Upper lobe of left lung (tissue), 4 donors: ENCODE results near the gene KAZN.

Experiments used
- POLR2A ChIP-seq, 4 donors: fragments of 450-650 bp; IDR thresholded peaks; one replicate each; pipeline ENCODE4 v1.5.1; 2016 to 2017; ENCODE audit warnings: antibody characterized with exemption in 4 of 4, mild to moderate bottlenecking in 2 of 4
- POLR2AphosphoS5 ChIP-seq, 2 donors: sonication (generic); formaldehyde crosslinking; IDR thresholded peaks; one replicate each; pipeline ENCODE4 v1.5.1; 2017; ENCODE audit warnings: antibody characterized with exemption in 2 of 2
- TF ChIP-seq, protein P1 (sequence below), 6 experiments: fragments of 450-650 bp in 4 of 6; fragments of 200-600 bp in 2 of 6; sonication (generic) in 2 of 6; IDR thresholded peaks; one replicate each; pipeline ENCODE4 v1.5.1; 2016 to 2019; ENCODE audit warnings: antibody characterized with exemption in 6 of 6

DNA sequence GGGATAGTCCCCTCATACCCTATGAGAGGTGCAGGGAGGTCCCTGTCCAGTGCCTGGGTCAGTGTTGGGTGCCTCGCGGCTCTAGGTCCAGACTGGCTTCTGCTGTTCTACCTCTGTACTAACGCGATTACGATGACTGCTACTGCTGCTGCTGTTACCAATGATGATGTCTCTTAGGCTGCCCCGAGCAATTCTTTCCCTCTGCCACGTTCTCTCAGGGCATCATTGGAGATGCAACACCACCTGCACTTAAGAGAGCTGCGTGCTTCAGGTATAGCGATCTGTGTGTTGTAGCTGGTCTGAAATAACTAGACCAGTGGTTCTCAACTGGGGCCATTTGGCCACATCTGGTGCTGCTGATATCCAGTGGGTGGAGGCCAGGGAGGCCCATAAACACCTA lies 36.9 kb downstream of the KAZN start:
- TF ChIP-seq, protein P1, sequence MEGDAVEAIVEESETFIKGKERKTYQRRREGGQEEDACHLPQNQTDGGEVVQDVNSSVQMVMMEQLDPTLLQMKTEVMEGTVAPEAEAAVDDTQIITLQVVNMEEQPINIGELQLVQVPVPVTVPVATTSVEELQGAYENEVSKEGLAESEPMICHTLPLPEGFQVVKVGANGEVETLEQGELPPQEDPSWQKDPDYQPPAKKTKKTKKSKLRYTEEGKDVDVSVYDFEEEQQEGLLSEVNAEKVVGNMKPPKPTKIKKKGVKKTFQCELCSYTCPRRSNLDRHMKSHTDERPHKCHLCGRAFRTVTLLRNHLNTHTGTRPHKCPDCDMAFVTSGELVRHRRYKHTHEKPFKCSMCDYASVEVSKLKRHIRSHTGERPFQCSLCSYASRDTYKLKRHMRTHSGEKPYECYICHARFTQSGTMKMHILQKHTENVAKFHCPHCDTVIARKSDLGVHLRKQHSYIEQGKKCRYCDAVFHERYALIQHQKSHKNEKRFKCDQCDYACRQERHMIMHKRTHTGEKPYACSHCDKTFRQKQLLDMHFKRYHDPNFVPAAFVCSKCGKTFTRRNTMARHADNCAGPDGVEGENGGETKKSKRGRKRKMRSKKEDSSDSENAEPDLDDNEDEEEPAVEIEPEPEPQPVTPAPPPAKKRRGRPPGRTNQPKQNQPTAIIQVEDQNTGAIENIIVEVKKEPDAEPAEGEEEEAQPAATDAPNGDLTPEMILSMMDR (IDR thresholded peaks at IDR 0.05) = no peak
- no peak for TF ChIP-seq POLR2A (IDR thresholded peaks at IDR 0.05)
- TF ChIP-seq POLR2AphosphoS5 (IDR thresholded peaks at IDR 0.05) = no peak
